SHP77 (cell line): ENCODE data around the gene KRTAP7-1.

Experiments used
- DNase-seq, 2 experiments: peaks; one replicate each; lab custom pipeline; 2025; lab: John Stamatoyannopoulos, UW

KRTAP7-1 gene

GRCh38 chr21:30829659-30830058 is at the start of gene KRTAP7-1:
Gene KRTAP7-1 (minus strand): TSS chr21:30829759. CDS start chr21:30829698, 61 bp downstream.
- DNase-seq = no peak

- DNase-seq = no peak
These were observed 45.0 kb upstream of the KRTAP7-1 start for GRCh38 chr21:30874526-30874925.

GRCh38 chr21:30847627-30848500 is 18.3 kb upstream of the KRTAP7-1 start:
- no peak for DNase-seq

GRCh38 chr21:30842990-30843389 is 13.4 kb upstream of the KRTAP7-1 start:
- no peak for DNase-seq

- peak; percentile 26 to 28 for DNase-seq
These were observed 9.7 kb upstream of the KRTAP7-1 start for GRCh38 chr21:30839304-30839703.

GRCh38 chr21:30838536-30838935 is 9.0 kb upstream of the KRTAP7-1 start:
- DNase-seq = no peak

GRCh38 chr21:30831194-30831765 is 1.7 kb upstream of the KRTAP7-1 start:
- DNase-seq = no peak

- DNase-seq = no peak
These were observed 10.5 kb downstream of the KRTAP7-1 start for GRCh38 chr21:30818837-30819610.

GRCh38 chr21:30813174-30813573 is 16.4 kb downstream of the KRTAP7-1 start, which contains the start of gene KRTAP8-1:
Gene KRTAP8-1 (minus strand): TSS chr21:30813274. CDS start chr21:30813220, 54 bp downstream.
- no peak for DNase-seq

GRCh38 chr21:30800605-30801004 is 29.0 kb downstream of the KRTAP7-1 start:
- DNase-seq = no peak

GRCh38 chr21:30793581-30794314 is 35.8 kb downstream of the KRTAP7-1 start:
- DNase-seq = no peak

GRCh38 chr21:30779249-30779648 is 50.3 kb downstream of the KRTAP7-1 start:
- no peak for DNase-seq
